B cell (primary cell): ENCODE results near the gene ACAP3.

Source experiments
- CTCF ChIP-seq: fragments of 200-600 bp; IDR thresholded peaks from one replicate; pipeline ENCODE4 v1.8.0; 2022; ENCODE audit warnings: antibody characterized with exemption, mild to moderate bottlenecking
- EZH2 ChIP-seq: IDR thresholded peaks from 2 replicates; pipeline ENCODE4 v1.6.1; 2012; ENCODE audit warnings: borderline replicate concordance, low read depth, mild to moderate bottlenecking, moderate library complexity, low read length; ENCODE audit not compliant: insufficient read depth, poor library complexity, severe bottlenecking

GRCh38 chr1:1267488-1268283, 40.0 kb downstream of the ACAP3 start:
- TF ChIP-seq CTCF (no peak), EZH2 (no peak)
